IgD-negative memory B cell (primary cell): ENCODE measurements around the gene RADX. TPM values are rescaled to one million over a fixed set of nuclear protein-coding genes. Genes with fewer than 3 reads are reported as not detected.

ENCODE experiments used
- H3K27ac Mint-ChIP-seq, 3 donors: one replicate each; pipeline ENCODE4 v1.8.0; 2020 to 2022; ENCODE audit warnings: mild to moderate bottlenecking in 3 of 3, mixed read lengths in 3 of 3, moderate library complexity in 1 of 3
- H3K27me3 Mint-ChIP-seq: one replicate; pipeline ENCODE4 v1.8.0; 2021; ENCODE audit warnings: mixed read lengths
- H3K36me3 Mint-ChIP-seq: one replicate; pipeline ENCODE4 v1.8.0; 2020; ENCODE audit warnings: mild to moderate bottlenecking, mixed read lengths
- H3K4me1 Mint-ChIP-seq, 3 donors: one replicate each; pipeline ENCODE4 v1.8.0; 2020 to 2022; ENCODE audit warnings: mixed read lengths in 3 of 3, mild to moderate bottlenecking in 1 of 3
- H3K4me3 Mint-ChIP-seq, 4 donors: one replicate each; pipeline ENCODE4 v1.8.0; 2020 to 2022; ENCODE audit warnings: mild to moderate bottlenecking in 4 of 4, mixed read lengths in 4 of 4, moderate library complexity in 3 of 4
- H3K9me3 Mint-ChIP-seq, 3 donors: one replicate each; pipeline ENCODE4 v1.8.0; 2020 to 2021; ENCODE audit warnings: mixed read lengths in 3 of 3, mild to moderate bottlenecking in 1 of 3
- polyA plus RNA-seq: library from polyadenylated mRNA; unstranded; fragments of 300-500 nt; fragmentation: Illumina TruSeq; gene quantifications from one replicate; pipeline ENCODE4 v1.2.3, GENCODE V29; 2021

The RADX gene
- polyA plus RNA-seq, 1 donor from 2014 or later = 1.9 TPM

DNA sequence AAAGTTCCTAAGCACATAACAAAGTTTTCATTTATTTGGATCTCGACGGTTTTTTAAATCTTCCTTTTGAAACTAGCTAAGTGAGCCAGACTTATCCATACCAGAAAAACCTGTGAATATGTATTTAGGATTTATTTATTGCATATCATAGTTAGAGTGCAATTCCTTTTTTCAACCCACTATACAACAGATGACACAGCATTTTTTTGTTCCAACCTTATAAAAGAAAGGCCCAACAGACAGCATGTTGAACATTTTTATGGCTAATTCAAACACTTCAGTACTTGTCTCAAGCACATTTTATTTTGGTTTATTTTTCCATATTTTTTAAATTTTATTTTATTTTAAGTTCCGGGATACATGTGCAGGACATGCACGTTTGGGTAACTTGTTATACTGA, 99.6 kb downstream of the RADX start:
- H3K27me3 Mint-ChIP-seq = no peaks in the 10 kb centered on the region
- H3K27ac Mint-ChIP-seq = no peak overlapping the region
- no peak overlapping the region for H3K4me3 Mint-ChIP-seq
- no peaks in the 10 kb centered on the region for H3K9me3 Mint-ChIP-seq
- H3K36me3 Mint-ChIP-seq = peaks cover 2% of the 10 kb centered on the region
- H3K4me1 Mint-ChIP-seq = no peaks in the 10 kb centered on the region

DNA sequence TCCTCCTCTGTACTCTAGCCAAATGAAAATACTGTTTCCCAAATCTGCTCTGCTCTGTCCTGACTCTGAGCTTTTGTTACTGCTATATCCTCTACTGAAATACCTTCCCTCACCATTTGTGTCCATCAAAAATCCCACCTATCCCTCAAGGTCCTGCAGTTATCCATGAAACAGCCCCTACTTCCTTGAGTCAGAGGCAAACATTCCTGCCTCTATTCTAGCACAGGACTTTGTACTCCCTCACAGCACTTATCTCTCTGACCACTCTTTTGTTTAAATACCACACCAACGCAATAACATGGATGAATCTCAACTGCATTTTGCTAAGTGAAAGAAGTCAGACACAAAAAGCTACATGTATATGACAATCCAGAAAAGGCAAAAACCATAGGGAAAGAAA, 104.2 kb downstream of the RADX start:
- H3K27me3 Mint-ChIP-seq = no peaks in the 10 kb centered on the region
- H3K4me1 Mint-ChIP-seq = no peaks in the 10 kb centered on the region
- H3K4me3 Mint-ChIP-seq = no peak overlapping the region

DNA sequence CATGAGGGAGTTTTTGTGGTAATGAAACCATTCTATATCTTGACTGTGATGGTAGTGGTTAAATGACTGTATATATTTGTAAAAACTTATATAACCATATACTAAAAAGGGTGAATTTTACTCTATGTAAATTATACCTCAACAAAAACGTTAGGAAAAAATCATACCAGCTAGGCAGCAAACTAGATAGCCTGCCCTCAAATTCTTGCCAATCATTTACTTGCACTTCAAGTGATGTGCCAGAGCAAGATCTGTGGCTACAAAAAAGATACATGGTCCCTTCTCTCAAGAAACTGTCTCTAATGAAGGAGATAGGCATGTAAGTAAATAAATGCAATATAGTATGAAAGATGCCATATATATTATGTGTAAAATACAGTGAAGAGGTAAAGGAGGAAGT, 104.7 kb downstream of the RADX start:
- H3K36me3 Mint-ChIP-seq = peaks cover 2% of the 10 kb centered on the region
- no peaks in the 10 kb centered on the region for H3K4me1 Mint-ChIP-seq
- no peak overlapping the region for H3K27ac Mint-ChIP-seq
- no peaks in the 10 kb centered on the region for H3K9me3 Mint-ChIP-seq
- no peaks in the 10 kb centered on the region for H3K27me3 Mint-ChIP-seq
- H3K4me3 Mint-ChIP-seq = no peak overlapping the region

More for the DNA sequence above, 104.2 kb downstream of the RADX start:
- Mint-ChIP-seq H3K36me3 (peaks cover 2% of the 10 kb centered on the region), H3K9me3 (no peaks in the 10 kb centered on the region), H3K27ac (no peak overlapping the region)

DNA sequence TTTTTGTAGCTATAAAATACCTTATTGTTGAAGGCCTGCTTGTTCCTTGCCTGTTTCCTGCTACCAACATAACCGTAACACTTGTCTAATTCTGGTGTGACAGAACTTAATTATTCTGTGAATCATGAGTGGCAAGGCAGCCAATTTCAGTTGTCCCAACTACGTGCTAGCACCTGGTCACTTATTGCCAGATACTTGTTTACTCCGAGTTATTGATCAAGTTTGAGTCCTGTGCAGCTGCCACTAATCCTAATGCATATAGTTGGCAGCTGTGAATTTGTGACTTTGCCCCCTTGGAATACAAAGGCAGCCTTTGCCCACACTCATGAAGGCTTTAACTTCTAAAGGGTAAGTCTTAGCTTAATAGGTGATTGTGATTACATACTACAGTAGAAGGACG, 106.9 kb downstream of the RADX start:
- H3K36me3 Mint-ChIP-seq = peaks cover 2% of the 10 kb centered on the region
- no peaks in the 10 kb centered on the region for H3K4me1 Mint-ChIP-seq
- H3K9me3 Mint-ChIP-seq = no peaks in the 10 kb centered on the region
- no peak overlapping the region for H3K27ac Mint-ChIP-seq
- no peak overlapping the region for H3K4me3 Mint-ChIP-seq
- H3K27me3 Mint-ChIP-seq = no peaks in the 10 kb centered on the region

DNA sequence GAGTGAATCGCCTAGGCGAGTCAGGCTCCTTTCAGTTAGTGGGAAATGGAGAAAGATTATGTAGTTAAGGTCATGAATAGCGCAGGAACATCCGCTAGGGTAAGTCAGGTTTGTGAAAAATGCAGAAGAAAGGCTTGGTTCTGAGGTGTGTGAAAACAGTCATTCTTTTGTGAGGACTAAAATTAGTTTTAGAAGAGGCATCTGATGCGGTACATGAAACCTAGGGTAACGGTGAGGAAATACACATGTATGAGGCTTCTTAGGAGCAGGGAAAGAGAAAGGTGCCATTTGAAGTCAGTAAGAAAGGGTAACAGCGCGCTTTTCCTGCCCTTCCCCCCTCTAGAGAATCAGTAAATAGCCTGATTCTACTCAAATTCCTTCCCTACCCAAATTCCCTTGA, 114.2 kb downstream of the RADX start:
- H3K27me3 Mint-ChIP-seq = peaks cover 18% of the 10 kb centered on the region
- H3K4me3 Mint-ChIP-seq = peak overlapping the region in 3 of 4 donors; percentile 28 to 73 (median 72)
- peaks cover 0 to 5% (median 0%) of the 10 kb centered on the region in 3 donors for H3K4me1 Mint-ChIP-seq
- H3K27ac Mint-ChIP-seq = no peak overlapping the region
- H3K36me3 Mint-ChIP-seq = no peaks in the 10 kb centered on the region
- H3K9me3 Mint-ChIP-seq = peaks cover 0 to 3% (median 0%) of the 10 kb centered on the region in 3 donors

DNA sequence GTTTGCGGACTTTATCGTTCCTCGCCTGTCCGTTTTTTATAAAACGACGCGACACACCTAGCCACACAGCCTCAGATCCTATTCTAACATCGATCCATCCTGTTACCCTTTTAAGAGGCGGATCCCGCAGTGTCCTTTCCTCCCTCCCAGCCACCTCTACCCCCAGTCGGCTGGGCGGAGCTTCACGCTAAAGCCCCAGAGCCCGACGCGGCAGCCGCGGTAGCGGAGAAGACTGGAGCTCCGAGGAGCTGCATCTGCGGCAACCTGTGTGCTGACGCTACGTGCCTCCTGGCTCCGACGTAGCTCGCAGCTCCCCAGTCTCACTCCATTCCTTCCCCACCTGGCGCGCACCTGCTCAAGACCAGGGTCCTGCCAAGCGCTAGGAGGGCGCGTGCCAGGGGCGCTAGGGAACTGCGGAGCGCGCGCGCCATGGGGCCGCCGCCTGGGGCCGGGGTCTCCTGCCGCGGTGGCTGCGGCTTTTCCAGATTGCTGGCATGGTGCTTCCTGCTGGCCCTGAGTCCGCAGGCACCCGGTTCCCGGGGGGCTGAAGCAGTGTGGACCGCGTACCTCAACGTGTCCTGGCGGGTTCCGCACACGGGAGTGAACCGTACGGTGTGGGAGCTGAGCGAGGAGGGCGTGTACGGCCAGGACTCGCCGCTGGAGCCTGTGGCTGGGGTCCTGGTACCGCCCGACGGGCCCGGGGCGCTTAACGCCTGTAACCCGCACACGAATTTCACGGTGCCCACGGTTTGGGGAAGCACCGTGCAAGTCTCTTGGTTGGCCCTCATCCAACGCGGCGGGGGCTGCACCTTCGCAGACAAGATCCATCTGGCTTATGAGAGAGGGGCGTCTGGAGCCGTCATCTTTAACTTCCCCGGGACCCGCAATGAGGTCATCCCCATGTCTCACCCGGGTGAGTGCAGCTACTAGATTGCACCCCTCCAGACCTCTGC, 115.0 kb downstream of the RADX start, which contains the start of gene RNF128:
Gene RNF128, plus strand, starts transcription at position 217 of the 953 bp plus-strand sequence. Its CDS starts 213 bp downstream, at position 430.
- Mint-ChIP-seq H3K4me3 (peak within 1 kb of the TSS in 3 of 4 donors; percentile 28 to 73 (median 72)), H3K9me3 (peaks cover 0 to 3% (median 0%) of the 10 kb centered on the region in 3 donors), H3K36me3 (no peaks in the 10 kb centered on the region), H3K27ac (no peak within 1 kb of the TSS), H3K4me1 (peaks cover 0 to 5% (median 0%) of the 10 kb centered on the region in 3 donors), H3K27me3 (peaks cover 18% of the 10 kb centered on the region)

DNA sequence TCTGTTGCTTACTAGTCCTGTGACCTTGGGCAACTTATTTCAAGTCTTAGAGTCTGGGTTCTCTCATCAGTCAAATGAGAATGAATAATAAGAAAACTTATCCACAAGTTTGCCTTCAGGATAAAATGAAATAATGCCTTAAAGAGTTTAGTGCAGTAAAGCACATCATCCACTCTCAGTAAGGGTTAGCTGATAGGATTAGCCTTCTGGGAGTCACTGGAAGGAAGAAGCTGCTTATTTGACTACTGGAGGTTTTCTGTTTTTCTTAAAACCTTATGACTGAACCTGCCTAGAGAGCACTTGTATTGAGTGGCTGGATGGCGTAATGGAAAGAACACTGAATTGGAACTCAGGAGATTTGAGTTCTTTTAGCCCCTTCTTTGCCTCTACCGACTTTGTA, 116.6 kb downstream of the RADX start:
- Mint-ChIP-seq H3K36me3 (no peaks in the 10 kb centered on the region), H3K27ac (no peak overlapping the region), H3K27me3 (peaks cover 18% of the 10 kb centered on the region), H3K4me1 (peaks cover 0 to 5% (median 0%) of the 10 kb centered on the region in 3 donors), H3K4me3 (no peak overlapping the region), H3K9me3 (peaks cover 0 to 3% (median 0%) of the 10 kb centered on the region in 3 donors)

Other genes starting within 250 kb of the RADX start
- not detected for gene RNF128, start 114.7 kb downstream of the RADX start, polyA plus RNA-seq
- gene TBC1D8B, start 190.7 kb downstream of the RADX start, polyA plus RNA-seq = 0.51 TPM